Spleen (tissue), 7 donors: Measurements from ENCODE around the gene PNO1.

Source experiments
- POLR2A ChIP-seq, 3 donors: fragments of 450-650 bp; IDR thresholded peaks; one replicate each; pipeline ENCODE4 v1.5.1; 2017; ENCODE audit warnings: antibody characterized with exemption in 3 of 3, mild to moderate bottlenecking in 1 of 3
- TF ChIP-seq, protein P1 (sequence below), 11 experiments: fragments of 200-600 bp in 7 of 11; fragments of 450-650 bp in 4 of 11; sonication (generic) in 4 of 11; IDR thresholded peaks in 8 of 11; conservative IDR thresholded peaks in 3 of 11; 1 replicate in 7 of 11; 2 replicates in 4 of 11; pipeline versions ENCODE4 v1.4.0 to v1.8.0; 2016 to 2021; ENCODE audit warnings: antibody characterized with exemption in 11 of 11, inconsistent platforms in 4 of 11, mild to moderate bottlenecking in 1 of 11
- donor health status: DM: no; HTN: no; CAD: no; lungs with moderate emphysema.
- donor health status: DM: no; HTN: no; CAD: no.
- donor health status: DM: no; HTN: no; CAD: no.

- TF ChIP-seq, protein P1, sequence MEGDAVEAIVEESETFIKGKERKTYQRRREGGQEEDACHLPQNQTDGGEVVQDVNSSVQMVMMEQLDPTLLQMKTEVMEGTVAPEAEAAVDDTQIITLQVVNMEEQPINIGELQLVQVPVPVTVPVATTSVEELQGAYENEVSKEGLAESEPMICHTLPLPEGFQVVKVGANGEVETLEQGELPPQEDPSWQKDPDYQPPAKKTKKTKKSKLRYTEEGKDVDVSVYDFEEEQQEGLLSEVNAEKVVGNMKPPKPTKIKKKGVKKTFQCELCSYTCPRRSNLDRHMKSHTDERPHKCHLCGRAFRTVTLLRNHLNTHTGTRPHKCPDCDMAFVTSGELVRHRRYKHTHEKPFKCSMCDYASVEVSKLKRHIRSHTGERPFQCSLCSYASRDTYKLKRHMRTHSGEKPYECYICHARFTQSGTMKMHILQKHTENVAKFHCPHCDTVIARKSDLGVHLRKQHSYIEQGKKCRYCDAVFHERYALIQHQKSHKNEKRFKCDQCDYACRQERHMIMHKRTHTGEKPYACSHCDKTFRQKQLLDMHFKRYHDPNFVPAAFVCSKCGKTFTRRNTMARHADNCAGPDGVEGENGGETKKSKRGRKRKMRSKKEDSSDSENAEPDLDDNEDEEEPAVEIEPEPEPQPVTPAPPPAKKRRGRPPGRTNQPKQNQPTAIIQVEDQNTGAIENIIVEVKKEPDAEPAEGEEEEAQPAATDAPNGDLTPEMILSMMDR (IDR thresholded peaks at IDR 0.05 in 8 of 11, conservative IDR thresholded peaks at IDR 0.05 in 3 of 11), result no peak
- TF ChIP-seq POLR2A (IDR thresholded peaks at IDR 0.05), result no peak
These were observed 60.7 kb downstream of the PNO1 start for GRCh38 chr2:68218343-68218901.
